Neural cell (in vitro differentiated cells): ENCODE data around the gene SEZ6. TPM values are rescaled to one million over a fixed set of nuclear protein-coding genes. Genes with fewer than 3 reads are reported as not detected.

Experiments
- H2AFZ ChIP-seq: fragments of 200-600, 300-800 bp; sonication (generic), shearing (Covaris generic); 2 replicates; pipeline ENCODE4 v1.6.0; 2014; ENCODE audit warnings: low read depth, mild to moderate bottlenecking, antibody characterized with exemption, low read length, moderate library complexity
- H3F3A ChIP-seq: fragments of 200-600 bp; shearing (Covaris generic); 2 replicates; pipeline ENCODE4 v1.6.1; 2016; ENCODE audit warnings: mild to moderate bottlenecking, moderate library complexity, mixed read lengths, antibody characterized with exemption, low read length; ENCODE audit not compliant: insufficient read depth, poor library complexity, severe bottlenecking
- H3K27ac ChIP-seq: fragments of 200-600, 300-800 bp; sonication (generic), shearing (Covaris generic); 2 replicates; pipeline ENCODE4 v1.5.1; 2014; ENCODE audit warnings: mild to moderate bottlenecking, low read length, moderate library complexity
- H3K27me3 ChIP-seq: fragments of 300-800, 200-600 bp; sonication (generic), shearing (Covaris generic); 2 replicates; pipeline ENCODE4 v1.6.0; 2014; ENCODE audit warnings: mild to moderate bottlenecking, low read depth, low read length, moderate library complexity; ENCODE audit not compliant: insufficient read depth
- H3K36me3 ChIP-seq: fragments of 300-800, 200-600 bp; sonication (generic), shearing (Covaris generic); 2 replicates; pipeline ENCODE4 v1.5.1; 2014; ENCODE audit warnings: mild to moderate bottlenecking, antibody characterized with exemption, low read length, moderate library complexity; ENCODE audit not compliant: insufficient read depth
- H3K4me2 ChIP-seq: fragments of 300-800, 200-600 bp; sonication (generic), shearing (Covaris generic); 2 replicates; pipeline ENCODE4 v1.6.0; 2014; ENCODE audit warnings: mild to moderate bottlenecking, low read length
- H3K4me3 ChIP-seq: fragments of 300-800, 200-600 bp; sonication (generic), shearing (Covaris generic); 2 replicates; pipeline ENCODE4 v1.5.1; 2014; ENCODE audit warnings: mild to moderate bottlenecking, low read length, moderate library complexity
- H3K79me2 ChIP-seq: fragments of 200-600 bp; shearing (Covaris generic); replicated peaks from 2 replicates; pipeline ENCODE4 v1.6.0; 2014; ENCODE audit warnings: mild to moderate bottlenecking, low read length, moderate library complexity; ENCODE audit not compliant: insufficient read depth
- H3K9ac ChIP-seq: fragments of 300-800, 200-600 bp; sonication (generic), shearing (Covaris generic); 2 replicates; pipeline ENCODE4 v1.6.1; 2016; ENCODE audit warnings: mild to moderate bottlenecking, low read length, mixed read lengths
- H3K9me2 ChIP-seq: fragments of 200-600 bp; shearing (Covaris generic); 2 replicates; pipeline ENCODE4 v1.6.1; 2016; ENCODE audit warnings: mild to moderate bottlenecking, low read length, mixed read lengths; ENCODE audit not compliant: insufficient read depth
- H3K9me3 ChIP-seq: fragments of 200-600, 300-800 bp; sonication (generic), shearing (Covaris generic); 2 replicates; pipeline ENCODE4 v1.6.1; 2016; ENCODE audit warnings: mild to moderate bottlenecking, mixed run types, low read length, moderate library complexity, mixed read lengths
- H4K20me1 ChIP-seq: fragments of 200-600 bp; shearing (Covaris generic); 2 replicates; pipeline ENCODE4 v1.6.1; 2016; ENCODE audit warnings: mild to moderate bottlenecking, mixed run types; ENCODE audit not compliant: insufficient read depth
- CTCF ChIP-seq: fragments of 450-650 bp; IDR thresholded peaks from 2 replicates; pipeline ENCODE4 v1.5.1; 2014; ENCODE audit warnings: antibody characterized with exemption, mild to moderate bottlenecking, moderate library complexity; ENCODE audit not compliant: poor library complexity, severe bottlenecking
- EP300 ChIP-seq: fragments of 450-650 bp; conservative IDR thresholded peaks from 2 replicates; pipeline ENCODE4 v1.6.1; 2014; ENCODE audit warnings: antibody characterized with exemption, mild to moderate bottlenecking, moderate library complexity; ENCODE audit not compliant: poor library complexity, severe bottlenecking
- EZH2 ChIP-seq: fragments of 200-600, 300-800 bp; shearing (Covaris generic), sonication (generic); IDR thresholded peaks from 2 replicates; pipeline ENCODE4 v1.6.1; 2014; ENCODE audit warnings: antibody characterized with exemption, low read length, borderline replicate concordance, mild to moderate bottlenecking; ENCODE audit not compliant: insufficient read depth, poor library complexity, severe bottlenecking
- MXI1 ChIP-seq: fragments of 450-650 bp; conservative IDR thresholded peaks from 2 replicates; pipeline ENCODE4 v1.6.1; 2014; ENCODE audit warnings: antibody characterized with exemption, mild to moderate bottlenecking; ENCODE audit not compliant: poor library complexity, severe bottlenecking
- POLR2AphosphoS5 ChIP-seq: IDR thresholded peaks from 2 replicates; pipeline ENCODE4 v1.6.1; 2012
- RAD21 ChIP-seq: fragments of 450-650 bp; conservative IDR thresholded peaks from 2 replicates; pipeline ENCODE4 v1.6.1; 2014; ENCODE audit warnings: antibody characterized with exemption, mild to moderate bottlenecking, moderate library complexity
- SMC3 ChIP-seq: fragments of 450-650 bp; conservative IDR thresholded peaks from 2 replicates; pipeline ENCODE4 v1.6.1; 2014; ENCODE audit warnings: antibody characterized with exemption, mild to moderate bottlenecking, moderate library complexity; ENCODE audit not compliant: poor library complexity
- TAF1 ChIP-seq: IDR thresholded peaks from 2 replicates; pipeline ENCODE4 v1.6.1; 2012; ENCODE audit warnings: low read depth
- polyA plus RNA-seq: library from polyadenylated mRNA; depleted of rRNA; stranded (reverse); fragments of >200 nt; gene quantifications from 2 replicates; pipeline ENCODE4 v1.2.3, GENCODE V29; 2014
- TF ChIP-seq, protein P1 (sequence below): IDR thresholded peaks from 2 replicates; pipeline ENCODE4 v1.6.1; 2012; ENCODE audit warnings: borderline replicate concordance

SEZ6 gene
- polyA plus RNA-seq, 1 donor from 2014 or later, result 15.1 TPM

- TF ChIP-seq MXI1 (no peak), TAF1 (no peak), EZH2 (no peak), EP300 (no peak), SMC3 (no peak), RAD21 (no peak)
- TF ChIP-seq, protein P1, sequence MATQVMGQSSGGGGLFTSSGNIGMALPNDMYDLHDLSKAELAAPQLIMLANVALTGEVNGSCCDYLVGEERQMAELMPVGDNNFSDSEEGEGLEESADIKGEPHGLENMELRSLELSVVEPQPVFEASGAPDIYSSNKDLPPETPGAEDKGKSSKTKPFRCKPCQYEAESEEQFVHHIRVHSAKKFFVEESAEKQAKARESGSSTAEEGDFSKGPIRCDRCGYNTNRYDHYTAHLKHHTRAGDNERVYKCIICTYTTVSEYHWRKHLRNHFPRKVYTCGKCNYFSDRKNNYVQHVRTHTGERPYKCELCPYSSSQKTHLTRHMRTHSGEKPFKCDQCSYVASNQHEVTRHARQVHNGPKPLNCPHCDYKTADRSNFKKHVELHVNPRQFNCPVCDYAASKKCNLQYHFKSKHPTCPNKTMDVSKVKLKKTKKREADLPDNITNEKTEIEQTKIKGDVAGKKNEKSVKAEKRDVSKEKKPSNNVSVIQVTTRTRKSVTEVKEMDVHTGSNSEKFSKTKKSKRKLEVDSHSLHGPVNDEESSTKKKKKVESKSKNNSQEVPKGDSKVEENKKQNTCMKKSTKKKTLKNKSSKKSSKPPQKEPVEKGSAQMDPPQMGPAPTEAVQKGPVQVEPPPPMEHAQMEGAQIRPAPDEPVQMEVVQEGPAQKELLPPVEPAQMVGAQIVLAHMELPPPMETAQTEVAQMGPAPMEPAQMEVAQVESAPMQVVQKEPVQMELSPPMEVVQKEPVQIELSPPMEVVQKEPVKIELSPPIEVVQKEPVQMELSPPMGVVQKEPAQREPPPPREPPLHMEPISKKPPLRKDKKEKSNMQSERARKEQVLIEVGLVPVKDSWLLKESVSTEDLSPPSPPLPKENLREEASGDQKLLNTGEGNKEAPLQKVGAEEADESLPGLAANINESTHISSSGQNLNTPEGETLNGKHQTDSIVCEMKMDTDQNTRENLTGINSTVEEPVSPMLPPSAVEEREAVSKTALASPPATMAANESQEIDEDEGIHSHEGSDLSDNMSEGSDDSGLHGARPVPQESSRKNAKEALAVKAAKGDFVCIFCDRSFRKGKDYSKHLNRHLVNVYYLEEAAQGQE, result no peak
- no peaks in the 10 kb centered on the region for H3K9me2 ChIP-seq
- no peaks in the 10 kb centered on the region for H3K9me3 ChIP-seq
- H3K4me2 ChIP-seq, result peak overlapping the region; percentile 19
- peaks cover 29% of the 10 kb centered on the region for H3K79me2 ChIP-seq
- peaks cover 1% of the 10 kb centered on the region for H3K36me3 ChIP-seq
- peak overlapping the region; percentile 39 for H3K4me3 ChIP-seq
- no peaks in the 10 kb centered on the region for H3K27me3 ChIP-seq
- H3K9ac ChIP-seq, result no peak overlapping the region
- H4K20me1 ChIP-seq, result peaks cover 3% of the 10 kb centered on the region
- H3K27ac ChIP-seq, result peak overlapping the region; percentile 28
- no peak overlapping the region for H2AFZ ChIP-seq
- no peaks in the 10 kb centered on the region for H3F3A ChIP-seq
Measured at GRCh38 chr17:28926786-28927185, 79.0 kb downstream of the SEZ6 start.

DNA sequence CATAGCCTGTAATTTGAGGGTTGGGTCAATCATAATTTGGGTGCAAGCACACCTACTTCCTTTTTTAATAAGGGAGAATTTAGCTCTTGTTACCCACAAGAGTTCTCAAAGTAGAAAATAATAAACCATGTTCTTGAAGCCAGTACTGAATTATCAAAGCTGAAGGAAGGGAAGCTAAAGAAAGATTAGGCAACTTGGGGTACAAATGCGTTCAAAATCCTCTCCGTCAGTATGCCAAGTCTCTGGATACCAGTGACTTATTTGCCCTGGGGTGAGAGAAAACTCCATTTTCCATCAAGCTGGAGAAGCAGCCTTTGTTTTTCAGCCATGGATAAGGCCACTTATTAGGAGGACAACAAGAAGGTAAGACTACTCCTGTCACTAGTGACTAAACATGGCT, 79.5 kb downstream of the SEZ6 start:
- Histone ChIP-seq H3K4me3 (peak overlapping the region; percentile 39), H3K79me2 (peaks cover 26% of the 10 kb centered on the region), H3K9me3 (no peaks in the 10 kb centered on the region), H3K27me3 (no peaks in the 10 kb centered on the region), H2AFZ (no peak overlapping the region), H3K4me2 (no peak overlapping the region), H4K20me1 (peaks cover 3% of the 10 kb centered on the region), H3F3A (no peaks in the 10 kb centered on the region), H3K9ac (no peak overlapping the region), H3K9me2 (no peaks in the 10 kb centered on the region), H3K27ac (no peak overlapping the region), H3K36me3 (peaks cover 5% of the 10 kb centered on the region)
- TF ChIP-seq TAF1 (no peak), POLR2AphosphoS5 (no peak), MXI1 (no peak), SMC3 (no peak), CTCF (no peak), EZH2 (no peak), EP300 (no peak), RAD21 (no peak)
- TF ChIP-seq, protein P1, result no peak
